OCI-LY7 (cell line): ENCODE data around the gene TBCCD1.

ENCODE experiments used
- CTCF ChIP-seq: fragments of 200-600 bp; sonication (generic); conservative IDR thresholded peaks from 2 replicates; pipeline ENCODE4 v1.5.1; 2014; ENCODE audit warnings: mild to moderate bottlenecking, antibody characterized with exemption, low read length, moderate library complexity, mixed read lengths
- EZH2phosphoT487 ChIP-seq: fragments of 200-600 bp; sonication (generic); IDR thresholded peaks from 2 replicates; pipeline ENCODE4 v1.6.1; 2018; ENCODE audit warnings: low read depth, borderline replicate concordance, mild to moderate bottlenecking, mixed run types, antibody characterized with exemption, low read length, moderate library complexity, mixed read lengths

GRCh38 chr3:186603159-186603558 is 36.0 kb upstream of the TBCCD1 start:
- no peak for TF ChIP-seq CTCF
- no peak for TF ChIP-seq EZH2phosphoT487
